Thyroid gland (tissue), 4 donors: Measurements from ENCODE around the gene SGSM2.

Source experiments
- POLR2A ChIP-seq, 2 donors: fragments of 450-650 bp; IDR thresholded peaks; one replicate each; pipeline ENCODE4 v1.6.1; 2017; ENCODE audit warnings: antibody characterized with exemption in 2 of 2, mild to moderate bottlenecking in 2 of 2, moderate library complexity in 1 of 2
- TF ChIP-seq, protein P1 (sequence below), 6 experiments: fragments of 200-600 bp in 3 of 6; fragments of 450-650 bp in 3 of 6; sonication (generic) in 3 of 6; IDR thresholded peaks; one replicate each; pipeline ENCODE4 v1.5.1; 2016 to 2019; ENCODE audit warnings: antibody characterized with exemption in 6 of 6, mild to moderate bottlenecking in 2 of 6, inconsistent platforms in 1 of 6, moderate library complexity in 1 of 6

DNA sequence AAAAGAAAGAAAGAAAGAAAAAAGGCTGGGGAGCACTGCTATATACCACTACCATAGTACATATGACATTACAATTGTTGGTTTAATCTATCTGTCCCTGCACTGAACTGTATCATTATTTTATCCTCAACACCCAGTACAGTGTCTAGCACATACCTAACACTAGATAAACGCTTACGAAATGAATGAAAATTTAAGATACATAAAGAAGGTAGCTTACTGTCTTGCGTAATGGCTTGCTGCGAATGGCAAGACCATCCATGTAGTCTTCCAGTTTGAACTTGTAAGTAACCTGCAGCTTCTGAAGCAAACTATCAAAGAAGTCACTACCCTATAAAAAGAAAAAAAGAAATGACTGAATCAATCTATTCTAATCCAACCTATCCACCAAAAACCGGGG, 40.3 kb upstream of the SGSM2 start:
- TF ChIP-seq, protein P1, sequence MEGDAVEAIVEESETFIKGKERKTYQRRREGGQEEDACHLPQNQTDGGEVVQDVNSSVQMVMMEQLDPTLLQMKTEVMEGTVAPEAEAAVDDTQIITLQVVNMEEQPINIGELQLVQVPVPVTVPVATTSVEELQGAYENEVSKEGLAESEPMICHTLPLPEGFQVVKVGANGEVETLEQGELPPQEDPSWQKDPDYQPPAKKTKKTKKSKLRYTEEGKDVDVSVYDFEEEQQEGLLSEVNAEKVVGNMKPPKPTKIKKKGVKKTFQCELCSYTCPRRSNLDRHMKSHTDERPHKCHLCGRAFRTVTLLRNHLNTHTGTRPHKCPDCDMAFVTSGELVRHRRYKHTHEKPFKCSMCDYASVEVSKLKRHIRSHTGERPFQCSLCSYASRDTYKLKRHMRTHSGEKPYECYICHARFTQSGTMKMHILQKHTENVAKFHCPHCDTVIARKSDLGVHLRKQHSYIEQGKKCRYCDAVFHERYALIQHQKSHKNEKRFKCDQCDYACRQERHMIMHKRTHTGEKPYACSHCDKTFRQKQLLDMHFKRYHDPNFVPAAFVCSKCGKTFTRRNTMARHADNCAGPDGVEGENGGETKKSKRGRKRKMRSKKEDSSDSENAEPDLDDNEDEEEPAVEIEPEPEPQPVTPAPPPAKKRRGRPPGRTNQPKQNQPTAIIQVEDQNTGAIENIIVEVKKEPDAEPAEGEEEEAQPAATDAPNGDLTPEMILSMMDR (IDR thresholded peaks at IDR 0.05) = no peak
- TF ChIP-seq POLR2A (IDR thresholded peaks at IDR 0.05) = no peak
